ENCODE data around the gene FBLN1.
"Not testable (repeated sequence)": the region's sequence is repeated elsewhere in the genome, so short reads cannot be mapped to it uniquely, and the experiment has no call there.

The FBLN1 gene

DNA sequence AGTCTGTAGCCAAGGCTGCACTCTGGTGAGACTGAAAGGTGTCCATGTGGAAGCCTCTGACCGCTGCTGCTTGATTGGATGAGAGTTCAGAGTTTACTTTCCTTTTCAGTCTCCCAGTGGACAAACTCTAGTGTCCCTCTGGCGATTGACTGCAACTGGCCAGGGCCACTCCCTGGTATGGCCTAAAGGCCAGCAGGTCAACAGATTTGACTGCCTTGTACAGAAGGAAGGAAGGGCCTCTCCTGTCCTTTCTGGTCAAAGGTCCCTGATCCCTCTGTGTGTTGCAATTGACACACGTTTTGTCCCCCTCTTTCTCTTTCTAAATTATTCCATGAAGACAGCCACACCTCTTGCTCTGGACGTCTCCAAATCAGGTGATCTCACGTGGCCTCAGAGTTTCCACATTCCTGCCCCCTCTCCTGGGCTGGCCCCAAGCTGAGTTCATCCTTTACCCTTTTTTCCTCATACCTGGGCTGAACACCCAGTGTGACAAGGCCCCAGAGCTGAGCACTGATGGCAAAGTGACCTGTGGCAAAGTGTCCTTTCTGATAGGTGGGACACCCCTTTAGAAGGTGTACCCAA is 18.7 kb upstream of the FBLN1 start:
- TF ChIP-seq POLR2A (IDR thresholded peaks at IDR 0.05; ENCODE audit: low read length) = no peak
- no peak for DNase-seq

DNA sequence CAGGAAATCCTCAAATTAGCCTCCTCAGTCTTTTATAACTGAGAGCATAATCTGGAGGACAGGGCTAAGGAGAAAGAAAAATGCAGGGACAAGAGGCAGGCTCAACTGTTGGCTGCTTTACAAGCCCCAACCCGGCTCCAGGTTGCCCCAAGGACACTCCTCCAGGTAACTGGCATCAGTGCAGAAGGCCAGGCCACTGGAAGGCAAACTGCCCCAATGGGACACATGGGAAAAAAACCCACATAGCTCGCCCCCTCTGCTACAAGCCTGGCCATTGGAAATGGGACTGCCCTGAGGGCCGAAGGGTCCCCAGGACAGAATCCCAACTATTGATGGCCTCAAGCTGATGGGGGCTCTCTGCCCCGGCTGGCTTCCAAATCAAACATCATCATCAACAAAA is 17.9 kb upstream of the FBLN1 start:
- DNase-seq = no peak
- TF ChIP-seq GATA1 (IDR thresholded peaks at IDR 0.05; ENCODE audit: low read depth, low read length) (no peak), POLR2A (IDR thresholded peaks at IDR 0.05; ENCODE audit: low read length) (no peak)

DNA sequence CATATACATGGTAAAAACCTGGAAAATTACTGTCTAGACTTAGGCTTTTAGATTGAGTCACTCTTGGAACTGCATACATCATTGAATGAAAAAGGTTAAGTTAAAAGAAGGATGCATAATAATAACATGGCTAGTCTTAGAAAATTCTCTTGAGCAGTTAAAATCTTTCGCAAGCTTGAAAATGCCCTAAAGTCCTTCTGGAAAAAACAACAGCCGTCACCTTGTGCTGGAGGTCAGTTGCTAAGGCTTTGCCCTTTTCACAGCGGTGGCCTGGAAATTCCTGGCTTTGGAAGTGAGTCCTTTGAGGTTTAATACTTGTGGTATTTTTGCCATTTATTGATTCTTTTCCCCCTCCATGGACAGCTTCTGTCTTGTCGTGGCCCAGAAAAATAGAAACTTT is 17.4 kb upstream of the FBLN1 start:
- no peak for DNase-seq
- no peak for TF ChIP-seq GATA1 (IDR thresholded peaks at IDR 0.05; ENCODE audit: low read depth, low read length)
- no peak for TF ChIP-seq POLR2A (IDR thresholded peaks at IDR 0.05; ENCODE audit: low read length)

DNA sequence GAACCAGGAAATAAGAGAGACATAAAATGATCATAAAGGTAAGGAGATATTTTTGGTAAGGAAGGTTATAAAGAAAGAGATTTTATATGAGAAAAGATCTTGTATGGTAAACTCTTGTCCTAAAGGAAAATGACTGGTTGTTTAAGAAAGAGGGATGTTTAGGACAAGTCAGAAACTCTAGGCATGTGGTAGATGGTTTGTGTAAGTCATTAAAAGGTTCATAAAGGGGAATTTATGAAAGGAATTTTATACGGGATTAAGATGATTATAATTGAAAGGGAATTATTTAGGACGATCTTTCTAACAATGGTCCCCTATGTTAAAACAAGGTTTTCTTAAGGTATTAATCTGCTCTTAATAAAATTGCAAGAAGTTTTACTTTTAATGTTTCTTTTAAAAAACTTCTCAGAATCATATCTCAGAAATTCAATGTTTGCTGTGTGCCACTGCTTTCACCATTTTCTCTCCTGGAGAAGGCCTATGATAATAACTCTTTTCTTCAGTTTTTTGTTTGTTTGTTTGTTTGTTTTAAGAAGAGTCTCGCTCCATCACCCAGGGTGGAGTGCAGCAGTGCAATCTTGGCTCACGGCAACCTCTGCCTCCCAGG is 13.8 kb upstream of the FBLN1 start:
- no peak for DNase-seq
- TF ChIP-seq POLR2A (IDR thresholded peaks at IDR 0.05; ENCODE audit: low read length) (no peak), GATA1 (IDR thresholded peaks at IDR 0.05; ENCODE audit: low read depth, low read length) (no peak)

DNA sequence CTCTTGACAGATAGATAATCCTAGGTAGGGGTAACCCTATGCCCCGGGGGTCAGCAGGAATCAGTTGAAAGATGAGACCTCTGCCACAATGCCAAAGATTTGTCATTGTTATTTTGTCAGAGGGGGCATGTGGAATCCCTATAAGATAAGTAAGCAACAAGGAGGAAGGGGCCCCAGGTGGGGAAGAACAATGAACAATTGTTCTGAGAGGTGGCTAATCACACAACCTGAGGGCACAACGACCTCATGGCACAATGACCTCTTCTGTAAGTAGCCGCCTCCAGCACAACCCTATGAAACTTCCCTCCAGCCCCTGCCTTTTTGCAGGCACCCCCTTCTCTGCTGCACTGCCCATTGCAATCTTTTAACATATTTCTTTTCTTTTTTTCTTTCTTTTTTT is 11.8 kb upstream of the FBLN1 start:
- no peak for DNase-seq
- TF ChIP-seq POLR2A (IDR thresholded peaks at IDR 0.05; ENCODE audit: low read length) (no peak), GATA1 (IDR thresholded peaks at IDR 0.05; ENCODE audit: low read depth, low read length) (no peak)

DNA sequence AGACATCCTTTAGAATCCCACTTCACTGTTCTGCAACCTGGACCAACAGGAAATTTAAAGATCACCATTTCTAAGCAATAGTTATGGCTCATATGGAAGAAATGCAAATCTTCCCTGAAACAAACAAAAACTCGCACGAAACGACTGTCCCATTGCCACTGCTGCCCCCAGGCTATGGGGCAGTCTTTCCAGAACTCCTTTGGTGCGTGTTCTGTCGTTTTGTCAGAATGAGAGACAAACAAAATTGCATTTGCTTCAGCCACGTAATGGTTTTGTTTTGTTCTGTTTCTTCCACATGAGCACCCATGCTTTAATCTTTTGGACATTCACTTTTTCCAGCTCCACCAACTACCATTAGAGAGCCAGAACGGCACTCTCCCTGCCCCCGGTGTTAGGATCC is 10.8 kb upstream of the FBLN1 start:
- TF ChIP-seq GATA1 (IDR thresholded peaks at IDR 0.05; ENCODE audit: low read depth, low read length) (no peak), POLR2A (IDR thresholded peaks at IDR 0.05; ENCODE audit: low read length) (no peak)

DNA sequence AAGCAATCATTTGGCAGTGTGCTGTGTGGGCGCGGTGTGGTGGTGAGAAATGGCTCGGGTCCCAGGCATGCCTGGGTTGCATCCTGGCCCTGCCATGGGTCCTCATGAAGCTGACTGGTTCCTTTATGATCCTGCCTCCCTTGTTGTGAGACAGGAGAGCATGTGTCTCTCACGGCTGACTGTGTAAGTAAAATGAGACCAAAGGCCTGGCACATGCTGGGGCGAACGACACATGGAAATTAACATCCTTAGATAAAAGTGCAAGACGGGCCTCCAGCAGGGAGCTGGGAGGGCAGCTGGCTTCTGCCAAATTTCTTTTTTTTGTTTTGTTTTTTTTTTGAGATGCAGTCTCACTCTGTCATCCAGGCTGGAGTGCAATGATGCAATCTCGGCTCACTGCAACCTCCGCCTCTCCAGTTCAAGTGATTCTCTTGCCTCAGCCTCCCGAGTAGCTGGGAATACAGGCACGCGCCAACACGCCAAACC is 9.4 kb upstream of the FBLN1 start:
- TF ChIP-seq POLR2A (IDR thresholded peaks at IDR 0.05; ENCODE audit: low read length) = no peak
- no peak for TF ChIP-seq GATA1 (IDR thresholded peaks at IDR 0.05; ENCODE audit: low read depth, low read length)
- no peak for DNase-seq

More for the DNA sequence above, 10.8 kb upstream of the FBLN1 start:
- DNase-seq = no peak

DNA sequence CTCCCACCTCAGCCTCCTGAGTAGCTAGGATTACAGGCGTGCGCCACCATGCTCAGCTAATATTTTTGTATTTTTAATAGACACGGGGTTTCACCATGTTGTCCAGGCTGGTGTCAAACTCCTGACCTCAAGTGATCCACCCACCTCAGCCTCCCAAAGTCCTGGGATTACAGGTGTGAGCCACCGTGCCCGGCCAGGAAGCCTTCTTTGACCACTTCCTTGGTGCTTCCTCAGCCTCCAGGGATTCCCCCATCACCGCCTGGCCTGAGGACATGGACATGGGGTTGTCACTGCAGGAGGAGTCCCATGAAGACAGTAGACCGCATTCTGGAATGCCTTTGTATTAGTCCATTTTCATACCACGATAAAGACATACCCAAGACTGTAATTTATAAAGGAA is 8.4 kb upstream of the FBLN1 start:
- DNase-seq = not testable (repeated sequence)

DNA sequence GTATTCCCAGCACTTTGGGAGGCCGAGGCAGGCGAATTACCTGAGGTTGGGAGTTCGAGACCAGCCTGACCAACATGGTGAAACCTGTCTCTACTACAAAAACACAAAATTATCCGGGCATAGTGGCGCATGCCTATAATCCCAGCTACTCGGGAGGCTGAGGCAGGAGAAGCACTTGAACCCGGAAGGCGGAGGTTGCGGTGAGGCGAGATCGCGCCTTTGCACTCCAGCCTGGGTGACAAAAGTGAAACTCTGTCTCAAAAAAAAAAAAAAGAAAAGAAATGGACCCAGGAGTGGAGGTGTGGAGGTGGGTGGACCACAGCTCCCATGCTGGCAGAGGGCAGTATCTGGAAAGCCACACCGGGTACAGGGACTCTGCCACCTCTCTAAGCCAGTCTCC is 7.1 kb upstream of the FBLN1 start:
- not testable (repeated sequence) for DNase-seq

DNA sequence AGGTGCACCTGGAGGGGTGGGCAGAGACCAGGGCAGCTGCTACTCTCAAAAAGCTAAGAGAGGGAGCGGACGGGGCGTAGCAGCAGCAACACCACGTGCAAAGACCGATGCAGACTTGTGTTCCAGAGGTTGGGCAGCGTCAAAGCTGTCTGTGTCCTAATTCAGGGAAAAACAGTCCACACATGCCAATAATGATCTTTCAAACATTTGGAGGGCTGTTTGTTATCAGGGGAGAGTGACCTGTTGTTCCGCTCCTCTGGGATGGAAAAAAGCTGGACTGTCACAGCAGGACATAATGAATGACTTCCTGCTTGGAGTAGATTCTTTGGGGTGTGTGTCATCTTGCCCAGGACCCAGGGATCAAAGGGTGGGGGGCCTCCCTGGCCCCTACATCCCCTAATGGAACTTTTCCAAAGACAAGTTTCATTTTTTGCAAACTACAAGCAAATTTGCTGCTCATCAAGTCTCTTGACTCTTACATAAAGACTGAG is 6.2 kb upstream of the FBLN1 start:
- TF ChIP-seq GATA1 (IDR thresholded peaks at IDR 0.05; ENCODE audit: low read depth, low read length) (no peak), POLR2A (IDR thresholded peaks at IDR 0.05; ENCODE audit: low read length) (no peak)
- DNase-seq = no peak

DNA sequence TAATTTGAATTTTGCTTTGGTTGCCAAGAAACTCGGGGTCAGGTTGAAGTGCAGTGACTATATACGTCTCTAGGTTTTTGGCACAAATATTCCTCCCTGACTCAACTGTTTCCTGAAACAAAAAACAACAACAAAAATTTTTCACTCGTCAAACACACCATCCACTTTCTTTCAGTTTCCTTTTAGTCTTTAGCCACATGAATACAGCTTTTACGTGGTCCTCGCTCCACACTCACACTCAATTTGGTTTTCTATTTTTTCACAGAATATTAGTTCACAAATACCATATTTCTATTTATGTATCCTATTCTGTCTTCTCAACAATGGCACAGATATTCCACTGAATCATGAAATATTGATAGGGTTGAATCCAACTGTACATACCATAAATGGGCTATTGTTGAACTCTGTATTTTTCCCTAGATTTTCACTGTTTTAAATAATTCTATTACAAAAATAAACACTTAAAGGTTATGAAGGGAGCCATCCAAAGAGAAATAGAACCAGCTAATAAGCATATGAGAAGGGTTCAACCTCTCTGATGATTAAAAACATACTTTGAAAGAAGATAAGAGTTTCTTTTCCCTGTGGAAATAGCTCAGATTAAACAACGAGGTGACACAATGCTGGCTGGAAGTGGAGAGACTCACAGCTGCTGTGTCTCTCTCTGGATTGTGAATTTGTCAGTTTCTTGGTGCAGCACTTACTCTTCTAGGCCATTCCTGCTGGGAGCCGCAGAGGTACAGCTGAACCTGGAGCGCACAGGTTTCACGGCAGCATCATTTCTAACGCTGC is 5.1 kb upstream of the FBLN1 start:
- TF ChIP-seq POLR2A (IDR thresholded peaks at IDR 0.05; ENCODE audit: low read length) = no peak
- TF ChIP-seq GATA1 (IDR thresholded peaks at IDR 0.05; ENCODE audit: low read depth, low read length) = no peak
- DNase-seq = no peak

DNA sequence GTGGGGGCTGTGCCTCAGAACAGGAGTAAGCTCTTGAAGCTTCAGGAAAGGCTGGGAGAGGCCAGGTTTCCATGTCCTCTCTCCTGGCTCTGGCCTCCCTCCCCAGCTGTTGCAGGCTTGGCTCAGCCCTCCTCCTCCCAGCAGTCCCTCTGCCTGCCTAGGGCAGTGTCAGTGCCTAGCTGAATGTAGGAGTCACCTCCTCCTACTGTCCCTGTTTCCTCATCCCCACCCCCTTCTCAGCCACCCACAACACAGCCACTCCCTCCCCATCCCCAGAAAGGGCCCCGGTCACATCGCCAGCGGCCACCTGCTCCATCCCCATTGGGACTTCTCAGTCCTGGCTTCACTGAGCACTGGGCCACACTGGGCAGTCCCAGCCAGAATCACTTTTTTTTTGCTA is 2.9 kb upstream of the FBLN1 start:
- TF ChIP-seq GATA1 (IDR thresholded peaks at IDR 0.05; ENCODE audit: low read depth, low read length) = no peak
- TF ChIP-seq POLR2A (IDR thresholded peaks at IDR 0.05; ENCODE audit: low read length) = no peak
- DNase-seq = no peak

DNA sequence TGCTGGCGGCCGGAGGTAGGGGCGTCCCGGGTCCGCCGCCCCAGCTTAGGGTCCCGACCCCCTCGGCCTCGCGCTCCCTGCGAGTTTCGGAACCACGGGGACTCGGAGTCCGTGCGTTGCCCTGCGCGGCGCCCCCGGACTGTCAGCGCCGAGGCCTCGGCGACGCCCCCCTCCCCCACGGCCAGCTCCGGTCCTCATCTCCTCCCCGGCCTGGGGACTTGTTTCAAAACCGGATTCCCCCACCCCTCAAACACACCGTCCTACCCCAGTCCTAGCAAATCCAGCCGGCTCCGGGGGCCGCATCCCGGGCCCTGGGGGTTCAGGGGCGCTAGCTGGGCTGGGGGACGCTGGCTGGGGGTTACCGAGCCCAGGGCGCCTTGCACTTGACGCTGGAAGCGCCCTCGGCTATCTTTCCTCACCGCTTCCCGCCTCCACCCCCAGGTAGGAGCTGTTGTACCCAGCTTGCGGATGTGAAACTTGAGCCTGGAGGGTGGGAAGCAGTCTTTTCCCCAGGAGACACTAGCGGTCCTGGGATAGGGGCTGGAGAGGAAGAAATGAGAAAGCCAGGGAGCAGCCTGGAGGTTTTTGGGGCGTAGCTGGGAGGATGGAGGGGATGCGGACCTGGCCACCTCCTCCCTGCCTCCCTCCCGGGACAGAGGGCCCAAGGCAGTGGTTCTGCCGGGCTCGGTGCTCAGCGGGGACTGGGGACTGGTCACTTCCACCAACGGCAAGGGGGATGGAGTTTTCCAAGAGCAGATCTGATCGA is 550 bp downstream of the FBLN1 start:
- TF ChIP-seq GATA1 (IDR thresholded peaks at IDR 0.05; ENCODE audit: low read depth, low read length) = no peak
- TF ChIP-seq POLR2A (IDR thresholded peaks at IDR 0.05; ENCODE audit: low read length) = no peak
- no peak for DNase-seq

DNA sequence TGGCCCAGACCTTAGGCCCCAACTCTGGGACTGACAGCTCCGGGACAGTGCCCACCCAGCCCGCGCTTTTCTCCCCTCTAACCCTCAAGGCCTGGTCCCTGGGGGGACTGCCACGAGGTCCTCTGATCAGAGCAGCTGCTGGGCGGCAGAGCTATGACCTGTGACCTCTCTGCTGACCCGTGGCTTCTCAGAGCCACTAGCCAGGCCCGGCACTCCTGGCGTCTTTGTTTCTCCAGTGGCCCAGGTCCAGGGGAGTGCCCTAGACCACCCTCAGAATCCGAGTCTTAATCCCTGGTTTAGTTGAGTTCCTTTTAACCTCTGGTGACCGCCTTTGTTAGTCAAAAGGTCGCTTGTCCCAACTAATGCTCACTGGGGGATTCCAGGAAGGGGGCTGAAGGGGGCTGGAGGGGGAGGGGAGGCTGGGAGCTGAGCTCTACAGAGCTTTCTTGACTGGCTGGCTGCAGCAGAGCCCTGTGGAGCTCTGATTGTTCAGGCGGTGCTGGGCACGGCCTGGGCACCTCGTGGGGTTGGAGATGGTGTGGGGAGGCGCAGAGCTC is 1.2 kb downstream of the FBLN1 start:
- no peak for DNase-seq
- TF ChIP-seq POLR2A (IDR thresholded peaks at IDR 0.05; ENCODE audit: low read length) (no peak), GATA1 (IDR thresholded peaks at IDR 0.05; ENCODE audit: low read depth, low read length) (no peak)
